SU-DHL-6 (cell line): ENCODE results near the gene CACTIN.

ENCODE experiments used
- H2AFZ ChIP-seq: fragments of 200-600 bp; sonication (generic); 2 replicates; pipeline ENCODE4 v1.6.1; 2014; ENCODE audit warnings: low read depth, mild to moderate bottlenecking, moderate library complexity, mixed read lengths, antibody characterized with exemption, low read length; ENCODE audit not compliant: severe bottlenecking
- H3F3A ChIP-seq: fragments of 200-600 bp; shearing (Covaris generic); 2 replicates; pipeline ENCODE4 v1.6.0; 2016; ENCODE audit warnings: antibody characterized with exemption, mild to moderate bottlenecking; ENCODE audit not compliant: insufficient read depth
- H3K27ac ChIP-seq: fragments of 200-600 bp; sonication (generic); 2 replicates; pipeline ENCODE4 v1.5.1; 2016; ENCODE audit warnings: low read depth, mild to moderate bottlenecking, low read length, moderate library complexity, mixed read lengths
- H3K27me3 ChIP-seq: fragments of 200-600 bp; sonication (generic), shearing (Covaris generic); 2 replicates; pipeline ENCODE4 v1.6.0; 2014; ENCODE audit warnings: mild to moderate bottlenecking, low read length
- H3K36me3 ChIP-seq: fragments of 200-600 bp; sonication (generic); 2 replicates; pipeline ENCODE4 v1.6.1; 2014; ENCODE audit warnings: mild to moderate bottlenecking, low read length, mixed read lengths
- H3K4me2 ChIP-seq: fragments of 300-600, 200-600 bp; shearing (Covaris generic), sonication (generic); 2 replicates; pipeline ENCODE4 v1.6.0; 2014; ENCODE audit warnings: low read length, low read depth, mild to moderate bottlenecking; ENCODE audit not compliant: poor library complexity, severe bottlenecking
- H3K4me3 ChIP-seq: fragments of 200-600 bp; sonication (generic); 2 replicates; pipeline ENCODE4 v1.5.1; 2014; ENCODE audit warnings: antibody characterized with exemption, low read length, mild to moderate bottlenecking, mixed read lengths; ENCODE audit not compliant: insufficient read depth, poor library complexity, severe bottlenecking
- H3K79me2 ChIP-seq: fragments of 200-600 bp; sonication (generic); 2 replicates; pipeline ENCODE4 v1.6.1; 2014; ENCODE audit warnings: mild to moderate bottlenecking, low read length, moderate library complexity; ENCODE audit not compliant: insufficient read depth
- H3K9ac ChIP-seq: fragments of 200-600 bp; sonication (generic); 2 replicates; pipeline ENCODE4 v1.7.0; 2014; ENCODE audit warnings: mild to moderate bottlenecking, low read length
- H3K9me2 ChIP-seq: fragments of 200-600 bp; sonication (generic); replicated peaks from 2 replicates; pipeline ENCODE4 v1.6.1; 2014; ENCODE audit warnings: low read length; ENCODE audit not compliant: insufficient read depth
- H3K9me3 ChIP-seq: fragments of 200-600 bp; sonication (generic); 2 replicates; pipeline ENCODE4 v1.6.1; 2014; ENCODE audit warnings: low read length, mixed read lengths; ENCODE audit not compliant: insufficient read depth
- H4K20me1 ChIP-seq: fragments of 200-600 bp; sonication (generic); 2 replicates; pipeline ENCODE4 v1.6.1; 2014; ENCODE audit warnings: low read depth, mild to moderate bottlenecking, antibody characterized with exemption, low read length, moderate library complexity, mixed read lengths
- EZH2phosphoT487 ChIP-seq: fragments of 200-600 bp; sonication (generic), shearing (Covaris generic); conservative IDR thresholded peaks from 2 replicates; pipeline ENCODE4 v1.6.1; 2018; ENCODE audit warnings: mild to moderate bottlenecking, antibody characterized with exemption, low read length, moderate library complexity, mixed read lengths
- TF ChIP-seq, protein P1 (sequence below): fragments of 200-600 bp; sonication (generic); IDR thresholded peaks from one replicate; pipeline ENCODE4 v1.5.1; 2017; ENCODE audit warnings: antibody characterized with exemption, mild to moderate bottlenecking, low read length, moderate library complexity; ENCODE audit not compliant: insufficient read depth, poor library complexity, severe bottlenecking

Gene CACTIN

DNA sequence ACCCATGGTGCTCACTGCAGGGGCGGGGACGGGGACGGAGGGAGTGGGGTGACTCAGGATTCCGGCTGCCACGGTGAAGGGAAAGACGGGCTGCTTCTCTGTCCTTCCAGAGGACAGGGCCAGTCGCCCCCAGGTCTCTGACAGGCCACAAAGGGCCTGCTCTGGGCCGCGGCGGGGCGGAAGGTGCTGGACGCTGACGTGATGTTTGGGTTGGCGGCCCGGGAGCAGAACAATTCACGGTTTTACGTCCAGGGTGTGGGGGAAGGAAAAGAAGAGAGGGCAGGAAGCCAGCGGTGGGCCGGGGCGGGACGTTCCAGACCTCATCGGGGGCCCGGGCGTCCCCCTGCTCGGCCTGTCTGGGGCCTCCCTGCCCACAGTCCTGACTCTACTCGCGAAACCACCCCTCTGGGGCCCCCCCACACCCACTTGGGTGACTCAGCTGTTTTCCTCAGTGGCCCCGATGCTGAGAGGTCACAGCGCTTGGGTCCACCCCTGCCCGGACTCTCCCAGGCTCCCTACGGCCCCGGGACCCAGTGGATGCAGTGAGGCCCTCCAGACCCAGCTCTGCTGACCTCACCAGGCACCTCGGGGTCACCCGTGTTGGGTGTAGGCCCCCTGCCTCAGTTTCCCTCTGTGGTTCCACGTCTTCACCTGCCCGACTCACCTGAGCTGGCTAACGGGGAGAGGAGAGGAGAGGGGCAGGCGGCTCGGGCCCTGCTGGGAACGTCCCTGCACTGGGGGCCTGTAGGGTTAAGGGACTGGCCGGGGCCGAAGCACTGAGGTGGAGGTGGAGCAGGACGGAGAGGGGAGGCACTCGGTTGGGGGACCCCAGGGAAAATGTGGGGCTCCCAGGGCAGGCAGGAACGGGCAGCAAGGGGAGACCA is 44.4 kb upstream of the CACTIN start:
- no peak overlapping the region for H3K4me3 ChIP-seq
- no peaks in the 10 kb centered on the region for H3F3A ChIP-seq
- H3K9me3 ChIP-seq, result no peaks in the 10 kb centered on the region
- H4K20me1 ChIP-seq, result no peaks in the 10 kb centered on the region
- no peak overlapping the region for H3K9ac ChIP-seq
- no peak overlapping the region for H3K4me2 ChIP-seq
- H3K36me3 ChIP-seq, result no peaks in the 10 kb centered on the region
- no peak for TF ChIP-seq EZH2phosphoT487
- TF ChIP-seq, protein P1, sequence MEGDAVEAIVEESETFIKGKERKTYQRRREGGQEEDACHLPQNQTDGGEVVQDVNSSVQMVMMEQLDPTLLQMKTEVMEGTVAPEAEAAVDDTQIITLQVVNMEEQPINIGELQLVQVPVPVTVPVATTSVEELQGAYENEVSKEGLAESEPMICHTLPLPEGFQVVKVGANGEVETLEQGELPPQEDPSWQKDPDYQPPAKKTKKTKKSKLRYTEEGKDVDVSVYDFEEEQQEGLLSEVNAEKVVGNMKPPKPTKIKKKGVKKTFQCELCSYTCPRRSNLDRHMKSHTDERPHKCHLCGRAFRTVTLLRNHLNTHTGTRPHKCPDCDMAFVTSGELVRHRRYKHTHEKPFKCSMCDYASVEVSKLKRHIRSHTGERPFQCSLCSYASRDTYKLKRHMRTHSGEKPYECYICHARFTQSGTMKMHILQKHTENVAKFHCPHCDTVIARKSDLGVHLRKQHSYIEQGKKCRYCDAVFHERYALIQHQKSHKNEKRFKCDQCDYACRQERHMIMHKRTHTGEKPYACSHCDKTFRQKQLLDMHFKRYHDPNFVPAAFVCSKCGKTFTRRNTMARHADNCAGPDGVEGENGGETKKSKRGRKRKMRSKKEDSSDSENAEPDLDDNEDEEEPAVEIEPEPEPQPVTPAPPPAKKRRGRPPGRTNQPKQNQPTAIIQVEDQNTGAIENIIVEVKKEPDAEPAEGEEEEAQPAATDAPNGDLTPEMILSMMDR, result no peak
- H3K27ac ChIP-seq, result no peak overlapping the region
- H3K27me3 ChIP-seq, result no peaks in the 10 kb centered on the region
- no peaks in the 10 kb centered on the region for H3K79me2 ChIP-seq
- no peaks in the 10 kb centered on the region for H3K9me2 ChIP-seq
- H2AFZ ChIP-seq, result no peak overlapping the region

DNA sequence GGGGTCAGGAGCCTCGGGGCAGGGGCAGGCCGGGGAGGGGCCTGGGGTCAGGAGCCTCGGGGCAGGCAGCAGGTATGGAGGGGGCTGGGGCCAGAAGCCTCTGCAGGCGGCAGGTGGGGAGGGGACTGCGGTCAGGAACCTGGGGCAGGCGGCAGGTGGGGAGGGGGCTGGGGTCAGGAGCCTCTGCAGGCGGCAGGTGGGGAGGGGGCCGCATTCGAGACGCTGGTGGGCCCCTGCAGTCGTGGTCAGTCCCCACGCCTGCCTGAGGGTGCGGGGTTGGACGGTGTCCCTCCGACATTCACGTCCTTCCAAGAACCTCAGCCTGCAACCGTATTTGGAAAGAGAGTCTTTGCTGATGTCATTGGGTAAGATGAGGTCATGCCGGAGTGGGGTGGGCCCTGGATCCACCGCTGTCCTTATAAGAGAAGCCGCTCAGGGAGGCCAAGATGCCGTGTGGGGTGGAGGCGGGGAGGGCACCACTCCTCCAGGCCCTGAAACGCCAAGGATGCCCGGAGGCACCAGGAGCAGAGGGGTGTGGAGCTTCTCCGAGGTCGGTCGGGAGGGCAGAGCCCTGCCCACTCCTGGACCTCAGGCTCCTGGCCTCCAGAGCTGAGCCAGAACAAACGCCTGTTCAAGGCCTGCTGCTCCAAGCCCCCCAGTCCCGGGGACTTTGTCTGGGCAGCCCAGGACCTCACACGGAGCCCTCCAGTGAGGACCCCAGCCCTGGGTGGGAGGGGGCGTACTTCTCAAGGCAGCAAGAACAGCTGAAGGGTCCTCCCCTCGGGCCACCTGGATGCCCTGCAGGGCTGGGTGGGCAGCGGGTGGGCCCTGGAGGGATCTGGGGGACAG is 43.6 kb upstream of the CACTIN start:
- no peaks in the 10 kb centered on the region for H3K36me3 ChIP-seq
- H3K9ac ChIP-seq, result no peak overlapping the region
- H3K9me3 ChIP-seq, result no peaks in the 10 kb centered on the region
- H3K27me3 ChIP-seq, result no peaks in the 10 kb centered on the region
- no peak overlapping the region for H3K27ac ChIP-seq
- H3K9me2 ChIP-seq, result no peaks in the 10 kb centered on the region
- H2AFZ ChIP-seq, result no peak overlapping the region
- H3F3A ChIP-seq, result no peaks in the 10 kb centered on the region
- no peak overlapping the region for H3K4me2 ChIP-seq
- H4K20me1 ChIP-seq, result no peaks in the 10 kb centered on the region
- no peak for TF ChIP-seq EZH2phosphoT487
- TF ChIP-seq, protein P1, result no peak
- no peaks in the 10 kb centered on the region for H3K79me2 ChIP-seq
- H3K4me3 ChIP-seq, result no peak overlapping the region

DNA sequence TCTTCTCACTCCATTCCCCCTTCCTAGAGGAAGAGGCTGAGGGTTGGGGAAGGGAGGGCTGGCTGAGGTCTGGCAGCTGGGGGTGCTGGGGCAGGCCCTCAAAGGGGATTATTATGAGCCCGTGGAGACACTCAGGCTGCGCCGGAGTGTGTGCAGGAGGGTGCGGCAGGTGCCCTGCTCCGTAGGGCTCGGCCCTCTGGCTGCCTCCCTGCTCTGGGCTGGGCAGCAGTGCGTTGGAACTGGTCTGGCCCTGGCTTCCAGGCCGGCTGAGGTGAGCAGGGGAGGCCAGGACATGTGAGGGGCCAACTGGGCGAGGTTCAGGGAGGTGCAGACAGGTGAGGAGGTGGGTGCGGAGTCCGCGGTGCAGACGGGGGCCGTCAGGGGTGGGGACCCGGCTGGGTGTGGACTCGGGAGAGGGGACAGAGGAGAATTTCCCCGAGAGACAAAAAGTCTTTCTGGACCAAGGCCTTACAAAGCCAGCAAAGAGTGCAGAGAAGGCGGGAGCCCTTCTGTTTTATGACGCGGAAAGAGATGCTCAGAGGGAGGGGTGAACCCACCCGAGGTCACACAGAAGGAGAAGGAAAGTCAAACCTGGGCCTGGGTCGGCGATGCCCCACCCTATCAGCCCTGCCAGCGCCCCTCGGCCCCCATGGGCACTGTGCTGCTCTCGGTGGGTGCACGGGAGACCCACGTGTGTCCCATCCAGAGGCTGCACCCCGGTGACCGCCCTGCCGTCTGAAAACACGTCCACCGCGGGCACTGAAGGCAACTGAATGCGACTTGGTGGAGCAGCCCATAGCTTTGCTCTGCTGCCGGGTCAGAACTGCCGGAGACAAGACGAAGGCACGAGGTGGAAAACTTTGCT is 42.7 kb upstream of the CACTIN start:
- Histone ChIP-seq H3K4me2 (no peak overlapping the region), H3K27me3 (no peaks in the 10 kb centered on the region), H4K20me1 (no peaks in the 10 kb centered on the region), H3F3A (no peaks in the 10 kb centered on the region), H3K4me3 (no peak overlapping the region), H2AFZ (no peak overlapping the region), H3K9me3 (no peaks in the 10 kb centered on the region), H3K9ac (no peak overlapping the region), H3K27ac (no peak overlapping the region), H3K36me3 (no peaks in the 10 kb centered on the region), H3K9me2 (no peaks in the 10 kb centered on the region), H3K79me2 (no peaks in the 10 kb centered on the region)
- TF ChIP-seq, protein P1, result no peak
- no peak for TF ChIP-seq EZH2phosphoT487
